Thyroid gland (tissue), 4 donors: Measurements from ENCODE around the gene NEXN.

Experiments
- CTCF ChIP-seq, 6 experiments: fragments of 200-600 bp in 3 of 6; fragments of 450-650 bp in 3 of 6; sonication (generic) in 3 of 6; IDR thresholded peaks; one replicate each; pipeline ENCODE4 v1.5.1; 2016 to 2019; ENCODE audit warnings: antibody characterized with exemption in 6 of 6, mild to moderate bottlenecking in 2 of 6, inconsistent platforms in 1 of 6, moderate library complexity in 1 of 6
- POLR2A ChIP-seq, 2 donors: fragments of 450-650 bp; IDR thresholded peaks; one replicate each; pipeline ENCODE4 v1.6.1; 2017; ENCODE audit warnings: antibody characterized with exemption in 2 of 2, mild to moderate bottlenecking in 2 of 2, moderate library complexity in 1 of 2

- TF ChIP-seq POLR2A (IDR thresholded peaks at IDR 0.05), result no peak
- TF ChIP-seq CTCF (IDR thresholded peaks at IDR 0.05), result no peak
These were observed 42.5 kb upstream of the NEXN start for GRCh38 chr1:77845951-77846350.
